SU-DHL-6 (cell line): ENCODE results near the gene CNTROB.

Experiments used
- H2AFZ ChIP-seq: fragments of 200-600 bp; sonication (generic); 2 replicates; pipeline ENCODE4 v1.6.1; 2014; ENCODE audit warnings: low read depth, mild to moderate bottlenecking, moderate library complexity, mixed read lengths, antibody characterized with exemption, low read length; ENCODE audit not compliant: severe bottlenecking
- H3F3A ChIP-seq: fragments of 200-600 bp; shearing (Covaris generic); 2 replicates; pipeline ENCODE4 v1.6.0; 2016; ENCODE audit warnings: antibody characterized with exemption, mild to moderate bottlenecking; ENCODE audit not compliant: insufficient read depth
- H3K27ac ChIP-seq: fragments of 200-600 bp; sonication (generic); 2 replicates; pipeline ENCODE4 v1.5.1; 2016; ENCODE audit warnings: low read depth, mild to moderate bottlenecking, low read length, moderate library complexity, mixed read lengths
- H3K27me3 ChIP-seq: fragments of 200-600 bp; sonication (generic), shearing (Covaris generic); 2 replicates; pipeline ENCODE4 v1.6.0; 2014; ENCODE audit warnings: mild to moderate bottlenecking, low read length
- H3K36me3 ChIP-seq: fragments of 200-600 bp; sonication (generic); 2 replicates; pipeline ENCODE4 v1.6.1; 2014; ENCODE audit warnings: mild to moderate bottlenecking, low read length, mixed read lengths
- H3K4me2 ChIP-seq: fragments of 300-600, 200-600 bp; shearing (Covaris generic), sonication (generic); 2 replicates; pipeline ENCODE4 v1.6.0; 2014; ENCODE audit warnings: low read length, low read depth, mild to moderate bottlenecking; ENCODE audit not compliant: poor library complexity, severe bottlenecking
- H3K4me3 ChIP-seq: fragments of 200-600 bp; sonication (generic); 2 replicates; pipeline ENCODE4 v1.5.1; 2014; ENCODE audit warnings: antibody characterized with exemption, low read length, mild to moderate bottlenecking, mixed read lengths; ENCODE audit not compliant: insufficient read depth, poor library complexity, severe bottlenecking
- H3K79me2 ChIP-seq: fragments of 200-600 bp; sonication (generic); 2 replicates; pipeline ENCODE4 v1.6.1; 2014; ENCODE audit warnings: mild to moderate bottlenecking, low read length, moderate library complexity; ENCODE audit not compliant: insufficient read depth
- H3K9ac ChIP-seq: fragments of 200-600 bp; sonication (generic); 2 replicates; pipeline ENCODE4 v1.7.0; 2014; ENCODE audit warnings: mild to moderate bottlenecking, low read length
- H3K9me2 ChIP-seq: fragments of 200-600 bp; sonication (generic); replicated peaks from 2 replicates; pipeline ENCODE4 v1.6.1; 2014; ENCODE audit warnings: low read length; ENCODE audit not compliant: insufficient read depth
- H3K9me3 ChIP-seq: fragments of 200-600 bp; sonication (generic); 2 replicates; pipeline ENCODE4 v1.6.1; 2014; ENCODE audit warnings: low read length, mixed read lengths; ENCODE audit not compliant: insufficient read depth
- H4K20me1 ChIP-seq: fragments of 200-600 bp; sonication (generic); 2 replicates; pipeline ENCODE4 v1.6.1; 2014; ENCODE audit warnings: low read depth, mild to moderate bottlenecking, antibody characterized with exemption, low read length, moderate library complexity, mixed read lengths
- EZH2phosphoT487 ChIP-seq: fragments of 200-600 bp; sonication (generic), shearing (Covaris generic); conservative IDR thresholded peaks from 2 replicates; pipeline ENCODE4 v1.6.1; 2018; ENCODE audit warnings: mild to moderate bottlenecking, antibody characterized with exemption, low read length, moderate library complexity, mixed read lengths
- TF ChIP-seq, protein P1 (sequence below): fragments of 200-600 bp; sonication (generic); IDR thresholded peaks from one replicate; pipeline ENCODE4 v1.5.1; 2017; ENCODE audit warnings: antibody characterized with exemption, mild to moderate bottlenecking, low read length, moderate library complexity; ENCODE audit not compliant: insufficient read depth, poor library complexity, severe bottlenecking

The CNTROB gene

DNA sequence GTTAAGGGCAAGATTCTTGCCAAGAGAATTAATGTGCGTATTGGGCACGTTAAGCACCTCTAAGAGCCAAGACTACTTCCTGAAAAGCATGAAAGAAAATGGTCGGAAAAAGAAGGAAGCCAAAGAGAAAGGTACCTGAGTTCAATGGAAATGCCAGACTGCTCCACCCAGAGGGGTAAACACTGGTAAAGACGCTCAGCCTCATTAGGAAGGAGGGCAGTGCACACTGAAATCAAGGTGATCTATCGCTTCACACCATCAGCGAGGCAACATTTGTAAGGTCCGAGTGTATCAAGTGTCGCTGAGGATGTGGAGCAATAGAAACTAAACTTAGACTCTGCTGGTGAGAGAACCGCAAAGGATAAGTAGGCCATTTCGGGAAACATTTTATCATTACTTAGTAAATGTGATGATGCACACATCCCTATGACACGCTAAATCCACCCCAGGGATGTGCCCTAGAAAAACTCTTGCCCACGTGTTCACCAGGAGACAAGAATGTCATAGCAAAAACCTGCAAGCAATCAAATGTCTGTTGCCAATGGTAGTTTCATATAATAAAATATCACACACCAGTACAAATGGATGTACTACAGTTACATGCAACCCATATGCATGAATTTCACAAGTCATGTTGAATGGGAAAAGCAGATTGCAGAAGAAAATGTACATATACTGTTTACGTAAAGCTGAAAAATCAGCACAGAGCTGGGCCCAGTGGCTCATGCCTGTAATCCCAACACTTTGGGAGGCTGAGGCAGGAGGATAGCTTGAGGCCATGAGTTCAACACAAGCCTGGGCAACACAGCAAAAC, 23.6 kb downstream of the CNTROB start:
- Histone ChIP-seq H3K79me2 (no peaks in the 10 kb centered on the region), H3K9me3 (no peaks in the 10 kb centered on the region), H3K9ac (no peak overlapping the region), H2AFZ (no peak overlapping the region), H3K36me3 (no peaks in the 10 kb centered on the region), H3F3A (no peaks in the 10 kb centered on the region), H3K4me2 (no peak overlapping the region), H3K9me2 (no peaks in the 10 kb centered on the region), H3K27me3 (no peaks in the 10 kb centered on the region), H4K20me1 (no peaks in the 10 kb centered on the region), H3K4me3 (no peak overlapping the region), H3K27ac (no peak overlapping the region)
- TF ChIP-seq, protein P1, sequence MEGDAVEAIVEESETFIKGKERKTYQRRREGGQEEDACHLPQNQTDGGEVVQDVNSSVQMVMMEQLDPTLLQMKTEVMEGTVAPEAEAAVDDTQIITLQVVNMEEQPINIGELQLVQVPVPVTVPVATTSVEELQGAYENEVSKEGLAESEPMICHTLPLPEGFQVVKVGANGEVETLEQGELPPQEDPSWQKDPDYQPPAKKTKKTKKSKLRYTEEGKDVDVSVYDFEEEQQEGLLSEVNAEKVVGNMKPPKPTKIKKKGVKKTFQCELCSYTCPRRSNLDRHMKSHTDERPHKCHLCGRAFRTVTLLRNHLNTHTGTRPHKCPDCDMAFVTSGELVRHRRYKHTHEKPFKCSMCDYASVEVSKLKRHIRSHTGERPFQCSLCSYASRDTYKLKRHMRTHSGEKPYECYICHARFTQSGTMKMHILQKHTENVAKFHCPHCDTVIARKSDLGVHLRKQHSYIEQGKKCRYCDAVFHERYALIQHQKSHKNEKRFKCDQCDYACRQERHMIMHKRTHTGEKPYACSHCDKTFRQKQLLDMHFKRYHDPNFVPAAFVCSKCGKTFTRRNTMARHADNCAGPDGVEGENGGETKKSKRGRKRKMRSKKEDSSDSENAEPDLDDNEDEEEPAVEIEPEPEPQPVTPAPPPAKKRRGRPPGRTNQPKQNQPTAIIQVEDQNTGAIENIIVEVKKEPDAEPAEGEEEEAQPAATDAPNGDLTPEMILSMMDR, result no peak
- no peak for TF ChIP-seq EZH2phosphoT487

DNA sequence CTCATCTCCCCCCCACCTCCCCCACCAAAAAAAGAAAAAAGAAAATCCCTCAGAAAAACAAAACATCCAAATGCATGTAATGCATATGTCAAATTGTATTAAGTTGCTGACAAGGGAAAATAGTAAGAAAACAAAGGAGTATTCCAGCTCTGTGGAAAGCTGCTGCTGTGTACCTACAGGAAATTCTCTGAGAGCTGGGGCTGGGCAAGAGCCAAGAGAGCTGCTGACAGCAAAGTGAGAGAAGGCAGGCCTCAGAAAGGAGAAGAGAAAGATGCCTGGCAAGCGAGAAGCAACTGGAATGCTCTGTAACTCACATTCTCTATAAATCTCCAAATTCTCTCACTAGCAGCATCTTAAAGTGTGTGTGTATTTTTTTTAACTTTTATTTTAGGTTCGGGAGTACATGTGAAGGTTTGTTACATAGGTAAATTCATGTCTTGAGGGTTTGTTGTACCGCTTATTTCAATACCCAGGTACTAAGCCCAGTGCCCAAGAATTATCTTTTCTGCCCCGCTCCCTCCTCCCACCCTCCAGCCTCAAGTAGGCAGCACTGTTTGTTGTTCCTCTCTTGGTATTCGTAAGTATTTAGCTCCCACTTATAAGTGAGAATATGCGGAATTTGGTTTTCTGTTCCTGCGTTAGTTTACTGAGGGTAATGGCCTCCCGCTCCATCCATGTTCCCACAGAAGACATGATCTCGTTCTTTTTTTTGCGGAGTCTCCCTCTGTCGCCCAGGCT, 24.4 kb downstream of the CNTROB start:
- H3K27ac ChIP-seq, result no peak overlapping the region
- no peaks in the 10 kb centered on the region for H4K20me1 ChIP-seq
- no peak overlapping the region for H3K4me2 ChIP-seq

DNA sequence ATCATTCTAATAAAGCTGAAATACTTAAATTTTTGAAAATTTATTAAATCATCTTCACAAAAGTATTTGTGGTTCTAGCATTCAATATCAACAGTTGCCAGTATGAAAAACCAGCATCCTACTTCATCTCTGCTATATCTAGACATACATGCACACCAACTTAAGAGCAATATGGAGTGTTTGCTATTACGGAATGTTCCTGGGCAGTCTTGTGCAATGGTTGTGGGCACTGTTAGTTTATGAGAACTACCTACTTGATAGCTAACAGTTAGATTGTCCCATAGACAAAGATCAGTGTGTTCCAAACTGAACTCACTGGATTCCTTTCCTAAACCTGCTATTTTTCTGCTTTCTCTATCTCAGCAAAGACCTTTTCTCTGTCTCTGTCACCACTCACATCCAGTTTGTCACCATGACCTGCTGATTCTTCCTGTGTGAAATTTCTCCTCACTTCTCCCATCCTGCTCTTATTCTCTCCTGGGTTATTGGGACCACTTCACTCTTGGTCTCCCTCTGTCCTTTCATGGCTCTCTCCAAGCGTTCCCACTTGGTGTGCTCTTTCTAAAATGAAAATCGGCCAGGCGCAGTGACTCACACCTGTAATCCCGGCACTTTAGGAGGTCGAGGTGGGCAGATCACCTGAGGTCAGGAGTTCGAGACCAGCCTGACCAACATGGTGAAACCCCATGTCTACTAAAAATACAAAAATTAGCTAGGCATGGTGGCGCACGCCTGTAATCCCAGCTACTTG, 27.7 kb downstream of the CNTROB start:
- no peak overlapping the region for H3K4me3 ChIP-seq
- H3K27ac ChIP-seq, result no peak overlapping the region
- TF ChIP-seq EZH2phosphoT487, result no peak
- TF ChIP-seq, protein P1, result no peak
- no peaks in the 10 kb centered on the region for H3K79me2 ChIP-seq
- H3K36me3 ChIP-seq, result no peaks in the 10 kb centered on the region
- no peaks in the 10 kb centered on the region for H3F3A ChIP-seq
- H2AFZ ChIP-seq, result no peak overlapping the region
- H3K9me3 ChIP-seq, result no peaks in the 10 kb centered on the region
- H3K9me2 ChIP-seq, result no peaks in the 10 kb centered on the region
- no peak overlapping the region for H3K4me2 ChIP-seq
- no peaks in the 10 kb centered on the region for H3K27me3 ChIP-seq
- H3K9ac ChIP-seq, result no peak overlapping the region
- no peaks in the 10 kb centered on the region for H4K20me1 ChIP-seq

More for the DNA sequence above, 24.4 kb downstream of the CNTROB start:
- H3F3A ChIP-seq, result no peaks in the 10 kb centered on the region
- H3K27me3 ChIP-seq, result no peaks in the 10 kb centered on the region
- H3K9ac ChIP-seq, result no peak overlapping the region
- no peaks in the 10 kb centered on the region for H3K36me3 ChIP-seq
- TF ChIP-seq EZH2phosphoT487, result no peak
- TF ChIP-seq, protein P1, result no peak
- no peaks in the 10 kb centered on the region for H3K9me3 ChIP-seq
- H3K4me3 ChIP-seq, result no peak overlapping the region
- no peaks in the 10 kb centered on the region for H3K9me2 ChIP-seq
- no peaks in the 10 kb centered on the region for H3K79me2 ChIP-seq
- H2AFZ ChIP-seq, result no peak overlapping the region
